HUES64 (cell line): ENCODE data around the gene DENND5A.
"Not testable (repeated sequence)": the region's sequence is repeated elsewhere in the genome, so short reads cannot be mapped to it uniquely, and the experiment has no call there.

Source experiments
- H3K27ac ChIP-seq: 2 replicates; pipeline ENCODE4 v1.7.0; 2013; ENCODE audit warnings: low read depth, low read length, inconsistent platforms
- H3K27me3 ChIP-seq: 2 replicates; pipeline ENCODE4 v1.6.1; 2013; ENCODE audit warnings: mild to moderate bottlenecking, low read length; ENCODE audit not compliant: insufficient read depth
- H3K36me3 ChIP-seq: 2 replicates; pipeline ENCODE4 v1.6.1; 2013; ENCODE audit warnings: mild to moderate bottlenecking, low read length; ENCODE audit not compliant: insufficient read depth
- H3K4me1 ChIP-seq: 2 replicates; pipeline ENCODE4 v1.6.1; 2013; ENCODE audit warnings: mild to moderate bottlenecking, low read length, moderate library complexity; ENCODE audit not compliant: insufficient read depth
- H3K4me3 ChIP-seq: 2 replicates; pipeline ENCODE4 v1.5.1; 2013; ENCODE audit warnings: mild to moderate bottlenecking, low read length, moderate library complexity
- H3K9ac ChIP-seq: 2 replicates; pipeline ENCODE4 v1.6.1; 2013; ENCODE audit warnings: mild to moderate bottlenecking, low read depth, low read length
- H3K9me3 ChIP-seq: 2 replicates; pipeline ENCODE4 v1.6.1; 2013; ENCODE audit warnings: low read depth, low read length; ENCODE audit not compliant: insufficient read depth
- WGBS: fragments of 150-250, 120-280 bp; methylation state at CpG from one replicate; pipeline ENCODE4 v1.1.7; 2013; ENCODE audit warnings: missing lambda C conversion rate; 5-methylcytosine and 5-hydroxymethylcytosine counted together

The DENND5A gene

DNA sequence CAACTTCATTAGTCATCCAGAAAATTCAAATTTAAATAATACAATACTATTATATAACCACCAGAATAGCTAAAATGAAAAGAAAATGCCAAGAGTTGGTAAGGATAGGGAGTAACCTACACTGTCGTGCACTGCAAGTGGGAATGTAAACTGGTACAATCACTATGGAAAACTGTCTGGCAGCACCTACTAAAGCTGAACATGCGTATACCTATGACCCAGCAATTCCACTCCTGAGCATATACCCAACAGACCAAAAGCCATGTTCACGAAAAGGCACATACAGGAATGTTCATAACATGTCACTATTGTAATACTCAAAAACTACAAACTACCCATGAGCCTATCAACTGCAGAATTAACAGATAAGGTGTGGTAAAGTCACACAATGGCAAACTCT, 32.7 kb downstream of the DENND5A start:
- H3K27me3 ChIP-seq: peaks cover 6% of the 10 kb centered on the region; the same call in 1 of the 2 replicates
- no peak overlapping the region for H3K4me3 ChIP-seq
- 0 out of 2 replicates have a peak, but pooled peaks cover 4% of the 10 kb centered on the region for H3K36me3 ChIP-seq
- no peak overlapping the region for H3K27ac ChIP-seq
- H3K4me1 ChIP-seq: peaks cover 42% of the 10 kb centered on the region
- WGBS: 65% methylated on average over 3 of the region's 3 CpGs
- H3K9me3 ChIP-seq: peaks cover 8% of the 10 kb centered on the region; the same call in 1 of the 2 replicates
- H3K9ac ChIP-seq: no peak overlapping the region

DNA sequence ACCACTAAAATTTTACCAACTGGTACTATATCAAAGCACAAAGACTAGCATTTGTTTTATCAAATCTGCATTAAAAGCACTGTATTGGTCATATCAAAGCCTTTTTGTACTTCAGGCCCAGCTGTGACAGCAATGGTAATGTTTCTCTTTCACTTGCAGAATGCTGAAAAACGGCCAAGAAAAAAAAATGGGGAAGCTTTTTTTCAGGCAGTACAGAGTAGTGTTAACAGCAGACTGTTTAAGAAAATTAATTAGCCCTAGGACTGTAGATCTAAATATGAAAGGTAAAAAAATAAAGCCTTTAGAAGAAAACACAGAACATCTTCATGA, 33.3 kb downstream of the DENND5A start:
- Histone ChIP-seq H3K27me3 (peaks cover 6% of the 10 kb centered on the region; the same call in 1 of the 2 replicates), H3K36me3 (0 out of 2 replicates have a peak, but pooled peaks cover 4% of the 10 kb centered on the region), H3K9ac (no peak overlapping the region), H3K4me3 (peak overlapping the region; percentile 28; the same call in 1 of the 2 replicates), H3K27ac (peak overlapping the region; percentile 17; the same call in 1 of the 2 replicates), H3K4me1 (peaks cover 42% of the 10 kb centered on the region), H3K9me3 (peaks cover 8% of the 10 kb centered on the region; the same call in 1 of the 2 replicates)
- WGBS: 4% methylated on average over 1 of the region's 1 CpG

DNA sequence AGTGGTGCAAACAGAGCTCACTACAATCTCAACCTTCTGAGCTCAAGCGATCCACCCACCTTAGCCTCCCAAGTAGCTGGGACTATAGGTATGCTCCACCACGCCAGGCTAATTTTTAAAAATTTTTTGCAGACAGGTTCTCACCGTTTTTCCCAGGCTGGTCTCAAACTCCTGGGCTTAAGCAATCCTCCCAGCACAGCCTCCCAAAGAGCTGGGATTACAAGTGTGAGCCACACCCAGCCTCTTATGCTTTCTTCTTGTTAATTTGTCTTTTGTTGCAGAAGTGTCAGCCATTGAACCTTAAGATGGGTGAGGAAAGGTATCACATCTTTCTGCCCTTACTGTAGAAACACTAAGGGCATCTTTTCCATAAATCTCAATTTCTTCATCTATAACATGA, 34.9 kb downstream of the DENND5A start:
- H3K36me3 ChIP-seq: no peaks in the 10 kb centered on the region
- 76% methylated on average over 3 of the region's 3 CpGs for WGBS
- H3K27ac ChIP-seq: no peak overlapping the region
- H3K4me3 ChIP-seq: no peak overlapping the region
- H3K27me3 ChIP-seq: peaks cover 6% of the 10 kb centered on the region; the same call in 1 of the 2 replicates
- peaks cover 7% of the 10 kb centered on the region; the same call in 1 of the 2 replicates for H3K9me3 ChIP-seq
- peaks cover 42% of the 10 kb centered on the region for H3K4me1 ChIP-seq
- no peak overlapping the region for H3K9ac ChIP-seq

DNA sequence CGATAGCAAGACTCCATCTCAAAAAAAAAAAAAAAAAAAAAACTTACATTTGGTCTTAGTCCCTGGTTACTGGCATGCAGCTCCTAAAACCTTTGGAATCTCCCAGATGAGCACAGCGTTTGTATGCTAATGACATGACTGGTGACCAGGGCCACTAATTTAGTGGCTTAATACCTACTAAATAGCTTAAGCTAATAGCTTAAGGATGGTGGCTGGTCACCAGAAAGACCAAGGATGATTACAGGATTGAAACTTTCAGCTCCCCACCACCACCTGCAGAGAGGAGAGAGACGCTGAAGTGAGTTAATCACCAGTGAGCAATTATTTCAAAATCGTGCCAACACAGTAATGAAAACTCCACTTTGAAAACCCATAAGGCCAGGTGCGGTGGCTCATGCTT, 37.1 kb downstream of the DENND5A start:
- Histone ChIP-seq H3K36me3 (no peaks in the 10 kb centered on the region), H3K27me3 (peaks cover 6% of the 10 kb centered on the region; the same call in 1 of the 2 replicates)
- 68% methylated on average over 5 of the region's 5 CpGs for WGBS

DNA sequence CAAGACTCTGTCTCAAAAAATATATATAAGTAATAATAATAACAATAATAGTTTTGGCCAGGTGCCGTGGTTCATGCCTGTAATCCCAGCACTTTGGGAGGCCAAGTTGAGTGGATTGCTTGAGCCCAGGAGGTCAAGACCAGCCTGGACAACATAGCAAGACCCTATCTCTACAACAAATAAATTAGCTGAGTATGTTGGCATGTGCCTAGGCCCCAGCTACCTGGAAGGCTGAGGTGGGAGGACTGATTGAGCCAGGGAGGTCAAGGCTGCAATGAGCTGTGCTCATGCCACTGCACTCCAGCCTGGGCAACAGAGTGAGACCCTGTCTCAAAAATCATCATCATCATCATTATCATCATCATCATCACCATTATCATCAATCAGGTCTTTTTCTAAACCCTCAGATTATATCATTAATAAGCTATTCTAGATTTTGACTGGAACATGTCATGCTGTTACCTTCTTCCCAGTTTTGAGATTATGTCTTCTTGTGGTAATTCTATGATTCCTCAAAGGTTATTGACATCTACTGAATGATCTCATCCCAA, 39.3 kb downstream of the DENND5A start:
- H3K27ac ChIP-seq: no peak overlapping the region
- no peak overlapping the region for H3K9ac ChIP-seq
- no CpG with 5 or more reads among the region's 1 CpG for WGBS

More for the DNA sequence above, 37.1 kb downstream of the DENND5A start:
- peaks cover 42% of the 10 kb centered on the region for H3K4me1 ChIP-seq
- H3K4me3 ChIP-seq: no peak overlapping the region
- H3K9ac ChIP-seq: no peak overlapping the region
- no peaks in the 10 kb centered on the region for H3K9me3 ChIP-seq
- H3K27ac ChIP-seq: no peak overlapping the region

DNA sequence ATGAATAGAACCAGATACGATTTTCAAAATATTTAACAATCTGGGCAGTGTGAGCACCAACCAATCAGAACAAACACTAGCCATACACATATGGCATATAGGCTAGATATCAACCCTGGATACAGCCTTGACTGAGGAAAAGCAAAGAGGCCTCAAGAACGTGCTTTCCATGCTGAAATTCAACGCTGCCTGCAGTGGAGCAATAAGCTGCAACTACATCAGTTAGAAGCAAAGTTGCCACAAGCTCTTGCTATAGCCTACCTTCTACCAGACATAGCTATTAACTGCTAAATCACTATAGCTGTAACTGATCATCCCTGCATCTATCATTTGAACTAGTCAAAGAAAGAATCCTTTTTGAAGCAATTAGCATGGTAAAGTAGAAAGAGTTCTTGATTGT, 42.5 kb downstream of the DENND5A start:
- Histone ChIP-seq H3K9ac (no peak overlapping the region), H3K9me3 (no peaks in the 10 kb centered on the region), H3K27me3 (no peaks in the 10 kb centered on the region), H3K27ac (no peak overlapping the region), H3K4me3 (no peak overlapping the region), H3K4me1 (no peaks in the 10 kb centered on the region), H3K36me3 (no peaks in the 10 kb centered on the region)
- WGBS: 78% methylated on average over 3 of the region's 3 CpGs

More for the DNA sequence above, 39.3 kb downstream of the DENND5A start:
- H3K4me3 ChIP-seq: no peak overlapping the region
- no peaks in the 10 kb centered on the region for H3K9me3 ChIP-seq
- H3K36me3 ChIP-seq: no peaks in the 10 kb centered on the region
- H3K27me3 ChIP-seq: peaks cover 2% of the 10 kb centered on the region; the same call in 1 of the 2 replicates
- H3K4me1 ChIP-seq: peaks cover 26% of the 10 kb centered on the region

GRCh38 chr11:9220853-9221252, 44.3 kb downstream of the DENND5A start:
- not testable (repeated sequence) for H3K4me1 ChIP-seq, H3K27me3 ChIP-seq, H3K27ac ChIP-seq, H3K9me3 ChIP-seq, H3K36me3 ChIP-seq, H3K9ac ChIP-seq, H3K4me3 ChIP-seq
- WGBS: 94% methylated on average over 8 of the region's 9 CpGs

DNA sequence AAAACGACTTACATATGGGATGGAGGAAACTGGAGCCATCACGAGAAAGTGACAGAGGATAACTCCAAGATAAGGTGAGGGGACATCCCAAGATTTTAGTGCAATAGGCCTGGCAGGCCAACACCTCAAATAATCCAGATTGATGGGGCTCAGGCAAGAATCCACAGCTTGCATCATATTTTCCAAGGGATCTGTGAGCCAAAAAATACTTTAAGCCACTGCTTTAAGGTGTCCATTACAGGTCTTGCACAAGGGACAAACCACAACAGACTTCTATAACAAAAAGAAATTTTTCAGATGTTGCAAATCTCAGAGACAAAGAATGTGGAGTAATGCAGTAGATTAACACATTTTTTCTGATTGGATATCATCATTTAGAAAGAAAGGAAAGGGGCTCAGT, 45.6 kb downstream of the DENND5A start:
- Histone ChIP-seq H3K36me3 (no peaks in the 10 kb centered on the region), H3K4me3 (no peak overlapping the region), H3K27ac (no peak overlapping the region), H3K9ac (no peak overlapping the region), H3K9me3 (no peaks in the 10 kb centered on the region), H3K27me3 (no peaks in the 10 kb centered on the region), H3K4me1 (peaks cover 6% of the 10 kb centered on the region; the same call in 1 of the 2 replicates)
- WGBS: 89% methylated on average over 2 of the region's 2 CpGs

DNA sequence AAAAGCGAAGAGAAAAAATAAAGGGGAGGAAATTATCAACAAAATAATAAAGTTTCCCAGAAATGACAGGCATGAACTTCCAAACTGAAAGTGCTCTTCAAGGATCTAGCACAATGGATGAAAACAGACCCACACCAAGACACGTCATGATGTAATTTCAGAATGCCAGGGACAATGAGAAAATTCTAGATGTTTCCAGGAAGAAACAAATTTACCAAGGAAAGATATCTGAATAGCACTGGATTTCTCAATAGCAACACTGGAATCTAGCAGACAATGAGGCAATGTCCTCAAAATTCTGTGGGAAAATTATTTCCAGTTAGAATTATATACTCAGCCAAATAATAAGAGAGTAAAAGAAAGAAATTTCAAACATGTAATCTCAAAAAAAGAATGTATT, 46.0 kb downstream of the DENND5A start:
- Histone ChIP-seq H3K27ac (no peak overlapping the region), H3K4me1 (peaks cover 6% of the 10 kb centered on the region; the same call in 1 of the 2 replicates), H3K36me3 (no peaks in the 10 kb centered on the region), H3K9me3 (no peaks in the 10 kb centered on the region), H3K27me3 (no peaks in the 10 kb centered on the region), H3K9ac (no peak overlapping the region), H3K4me3 (no peak overlapping the region)
- 95% methylated on average over 1 of the region's 2 CpGs for WGBS

DNA sequence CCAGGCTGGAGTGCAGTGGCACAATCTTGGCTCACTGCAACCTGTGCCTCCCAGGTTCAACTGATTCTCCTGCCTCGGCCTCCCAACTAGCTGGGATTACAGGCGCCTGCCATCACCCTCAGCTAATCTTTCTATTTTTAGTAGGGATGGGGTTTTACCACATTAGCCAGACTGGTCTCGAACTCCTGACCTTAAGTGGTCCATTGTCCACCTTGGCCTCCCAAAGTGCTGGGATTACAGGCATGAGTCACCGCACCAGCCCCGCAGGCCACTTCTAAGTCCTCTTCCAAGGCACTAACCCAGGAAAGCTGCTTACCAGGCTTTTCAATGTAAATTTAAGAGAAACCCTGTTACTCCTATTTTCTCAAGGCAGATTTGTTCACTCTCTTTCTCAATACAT, 50.4 kb downstream of the DENND5A start:
- no peaks in the 10 kb centered on the region for H3K9me3 ChIP-seq
- H3K9ac ChIP-seq: 0 out of 2 replicates have a peak overlapping the region, but pooled peaks have one; percentile 1
- 77% methylated on average over 4 of the region's 5 CpGs for WGBS
- no peaks in the 10 kb centered on the region for H3K27me3 ChIP-seq
- H3K4me1 ChIP-seq: peaks cover 6% of the 10 kb centered on the region; the same call in 1 of the 2 replicates
- no peaks in the 10 kb centered on the region for H3K36me3 ChIP-seq
- H3K27ac ChIP-seq: 0 out of 2 replicates have a peak overlapping the region, but pooled peaks have one; percentile 45
- H3K4me3 ChIP-seq: no peak overlapping the region

DNA sequence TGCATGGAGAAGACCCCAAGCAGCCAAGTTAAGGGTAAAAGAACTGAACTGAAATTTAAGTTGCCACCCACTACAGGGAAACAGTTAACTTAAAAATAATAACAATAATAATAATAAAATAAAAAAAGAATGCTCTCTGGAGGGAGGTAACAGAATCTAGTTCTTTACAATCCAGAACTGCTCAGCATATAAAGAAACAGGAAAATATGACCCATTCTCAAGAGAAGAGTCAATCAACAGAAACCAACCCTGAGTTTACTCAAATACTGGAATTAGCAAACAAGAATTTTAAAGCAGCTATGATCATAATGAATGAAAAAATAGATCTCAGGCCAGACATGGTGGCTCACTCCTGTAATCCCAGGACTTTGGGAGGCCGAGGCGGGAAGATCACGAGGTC, 53.8 kb downstream of the DENND5A start:
- Histone ChIP-seq H3K27me3 (no peaks in the 10 kb centered on the region), H3K27ac (no peak overlapping the region), H3K9me3 (no peaks in the 10 kb centered on the region), H3K4me1 (peaks cover 15% of the 10 kb centered on the region; the same call in 1 of the 2 replicates), H3K4me3 (no peak overlapping the region), H3K36me3 (peaks cover 4% of the 10 kb centered on the region), H3K9ac (no peak overlapping the region)
- 97% methylated on average over 3 of the region's 3 CpGs for WGBS
